Choroid plexus epithelial cell (primary cell): ENCODE results near the gene MST1.

ENCODE experiments used
- DNase-seq: peaks from one replicate; pipeline ENCODE4 v3.0.0-alpha.2; 2010; ENCODE audit warnings: low read depth
- H3K4me3 ChIP-seq: 2 replicates; pipeline ENCODE4 v1.5.1; 2011; ENCODE audit warnings: low read depth, mild to moderate bottlenecking, control low read depth, low read length, moderate library complexity
- CTCF ChIP-seq: conservative IDR thresholded peaks from 2 replicates; pipeline ENCODE4 v1.5.1; 2011; ENCODE audit warnings: low read depth, mild to moderate bottlenecking, control low read depth, inconsistent platforms, low read length, moderate library complexity

The MST1 gene

GRCh38 chr3:49705390-49705960, 16.2 kb upstream of the MST1 start:
- DNase-seq = no peak
- H3K4me3 ChIP-seq = no peak overlapping the region
- no peak for TF ChIP-seq CTCF

- no peak for DNase-seq
- TF ChIP-seq CTCF = no peak
- H3K4me3 ChIP-seq = no peak overlapping the region
Observed at GRCh38 chr3:49704629-49705028, 15.4 kb upstream of the MST1 start.

GRCh38 chr3:49703956-49704355, 14.7 kb upstream of the MST1 start:
- H3K4me3 ChIP-seq = no peak overlapping the region
- TF ChIP-seq CTCF = no peak
- DNase-seq = no peak

GRCh38 chr3:49703443-49703927, 14.2 kb upstream of the MST1 start:
- no peak overlapping the region for H3K4me3 ChIP-seq
- peak; percentile 90 for TF ChIP-seq CTCF
- DNase-seq = peak; percentile 78

GRCh38 chr3:49702672-49703071, 13.4 kb upstream of the MST1 start:
- TF ChIP-seq CTCF = no peak
- no peak for DNase-seq

GRCh38 chr3:49701388-49702077, 12.3 kb upstream of the MST1 start:
- TF ChIP-seq CTCF = peak; percentile 71
- no peak for DNase-seq
- no peak overlapping the region for H3K4me3 ChIP-seq

More at GRCh38 chr3:49702672-49703071, 13.4 kb upstream of the MST1 start:
- H3K4me3 ChIP-seq = no peak overlapping the region
